ENCODE measurements around the gene WNT4. TPM values are rescaled to one million over a fixed set of nuclear protein-coding genes. Genes with fewer than 3 reads are reported as not detected.

WNT4 gene
- total RNA-seq, 1 experiment from 2014 or later = not detected

- Histone ChIP-seq H3K9me2 (replicated peaks; ENCODE audit: insufficient read depth, low read length) (no peaks in the 10 kb centered on the region), H3K4me2 (ENCODE audit: low read depth, low read length, poor library complexity, severe bottlenecking) (no peak overlapping the region), H3K4me1 (ENCODE audit: low read length) (no peaks in the 10 kb centered on the region), H3K79me2 (ENCODE audit: low read length) (peaks cover 29% of the 10 kb centered on the region), H3K36me3 (ENCODE audit: insufficient read depth, low read length) (peaks cover 12% of the 10 kb centered on the region; the same call in 1 of the 2 replicates), H3K9me3 (ENCODE audit: low read length) (no peaks in the 10 kb centered on the region), H3K4me3 (ENCODE audit: low read length) (no peak overlapping the region), H2AFZ (ENCODE audit: low read length) (no peak overlapping the region), H3K27ac (ENCODE audit: low read length) (no peak overlapping the region), H3K9ac (ENCODE audit: low read length) (no peak overlapping the region), H3K27me3 (ENCODE audit: low read length) (no peaks in the 10 kb centered on the region), H4K20me1 (ENCODE audit: insufficient read depth, low read depth, low read length) (peaks cover 13% of the 10 kb centered on the region)
- no peak for DNase-seq
These were observed 37.9 kb downstream of the WNT4 start for GRCh38 chr1:22104865-22105437.

- Histone ChIP-seq H3K9me2 (replicated peaks; ENCODE audit: insufficient read depth, low read length) (no peaks in the 10 kb centered on the region), H3K9me3 (ENCODE audit: low read length) (no peaks in the 10 kb centered on the region), H3K4me2 (ENCODE audit: low read depth, low read length, poor library complexity, severe bottlenecking) (no peak overlapping the region), H3K36me3 (ENCODE audit: insufficient read depth, low read length) (peaks cover 12% of the 10 kb centered on the region; the same call in 1 of the 2 replicates), H3K4me3 (ENCODE audit: low read length) (no peak overlapping the region), H4K20me1 (ENCODE audit: insufficient read depth, low read depth, low read length) (peaks cover 13% of the 10 kb centered on the region), H3K27me3 (ENCODE audit: low read length) (no peaks in the 10 kb centered on the region), H3K79me2 (ENCODE audit: low read length) (peaks cover 29% of the 10 kb centered on the region), H2AFZ (ENCODE audit: low read length) (no peak overlapping the region), H3K9ac (ENCODE audit: low read length) (no peak overlapping the region), H3K4me1 (ENCODE audit: low read length) (no peaks in the 10 kb centered on the region), H3K27ac (ENCODE audit: low read length) (no peak overlapping the region)
- DNase-seq = no peak
These were observed 38.8 kb downstream of the WNT4 start for GRCh38 chr1:22104094-22104493.

GRCh38 chr1:22102746-22103145 lies 40.2 kb downstream of the WNT4 start:
- Histone ChIP-seq H3K27me3 (ENCODE audit: low read length) (no peaks in the 10 kb centered on the region), H3K9me3 (ENCODE audit: low read length) (no peaks in the 10 kb centered on the region), H3K4me3 (ENCODE audit: low read length) (no peak overlapping the region), H2AFZ (ENCODE audit: low read length) (no peak overlapping the region), H4K20me1 (ENCODE audit: insufficient read depth, low read depth, low read length) (peaks cover 13% of the 10 kb centered on the region), H3K9me2 (replicated peaks; ENCODE audit: insufficient read depth, low read length) (no peaks in the 10 kb centered on the region), H3K4me2 (ENCODE audit: low read depth, low read length, poor library complexity, severe bottlenecking) (no peak overlapping the region), H3K36me3 (ENCODE audit: insufficient read depth, low read length) (peaks cover 22% of the 10 kb centered on the region; the same call in 1 of the 2 replicates), H3K27ac (ENCODE audit: low read length) (no peak overlapping the region), H3K4me1 (ENCODE audit: low read length) (no peaks in the 10 kb centered on the region), H3K9ac (ENCODE audit: low read length) (no peak overlapping the region), H3K79me2 (ENCODE audit: low read length) (peaks cover 34% of the 10 kb centered on the region)
- no peak for DNase-seq

GRCh38 chr1:22101995-22102394 lies 40.9 kb downstream of the WNT4 start:
- H3K9me2 ChIP-seq (replicated peaks; ENCODE audit: insufficient read depth, low read length) = no peaks in the 10 kb centered on the region
- no peaks in the 10 kb centered on the region for H3K27me3 ChIP-seq (ENCODE audit: low read length)
- no peak overlapping the region for H3K4me3 ChIP-seq (ENCODE audit: low read length)
- H3K27ac ChIP-seq (ENCODE audit: low read length) = no peak overlapping the region
- H3K36me3 ChIP-seq (ENCODE audit: insufficient read depth, low read length) = peaks cover 27% of the 10 kb centered on the region; the same call in 1 of the 2 replicates
- H3K9me3 ChIP-seq (ENCODE audit: low read length) = no peaks in the 10 kb centered on the region
- H3K4me1 ChIP-seq (ENCODE audit: low read length) = no peaks in the 10 kb centered on the region
- no peak overlapping the region for H3K4me2 ChIP-seq (ENCODE audit: low read depth, low read length, poor library complexity, severe bottlenecking)
- peaks cover 13% of the 10 kb centered on the region for H4K20me1 ChIP-seq (ENCODE audit: insufficient read depth, low read depth, low read length)
- no peak for DNase-seq
- no peak overlapping the region for H2AFZ ChIP-seq (ENCODE audit: low read length)
- H3K9ac ChIP-seq (ENCODE audit: low read length) = no peak overlapping the region
- H3K79me2 ChIP-seq (ENCODE audit: low read length) = peaks cover 38% of the 10 kb centered on the region

- H3K4me3 ChIP-seq (ENCODE audit: low read length) = no peak overlapping the region
- no peaks in the 10 kb centered on the region for H3K9me3 ChIP-seq (ENCODE audit: low read length)
- no peaks in the 10 kb centered on the region for H3K9me2 ChIP-seq (replicated peaks; ENCODE audit: insufficient read depth, low read length)
- DNase-seq = no peak
- peaks cover 13% of the 10 kb centered on the region for H4K20me1 ChIP-seq (ENCODE audit: insufficient read depth, low read depth, low read length)
- H3K79me2 ChIP-seq (ENCODE audit: low read length) = peaks cover 38% of the 10 kb centered on the region
- no peaks in the 10 kb centered on the region for H3K4me1 ChIP-seq (ENCODE audit: low read length)
- H3K27ac ChIP-seq (ENCODE audit: low read length) = no peak overlapping the region
- no peak overlapping the region for H3K9ac ChIP-seq (ENCODE audit: low read length)
- peaks cover 29% of the 10 kb centered on the region; the same call in 1 of the 2 replicates for H3K36me3 ChIP-seq (ENCODE audit: insufficient read depth, low read length)
- H3K27me3 ChIP-seq (ENCODE audit: low read length) = no peaks in the 10 kb centered on the region
- H2AFZ ChIP-seq (ENCODE audit: low read length) = no peak overlapping the region
- H3K4me2 ChIP-seq (ENCODE audit: low read depth, low read length, poor library complexity, severe bottlenecking) = no peak overlapping the region
These were observed 41.7 kb downstream of the WNT4 start for GRCh38 chr1:22101199-22101598.

GRCh38 chr1:22100168-22100567 lies 42.7 kb downstream of the WNT4 start:
- Histone ChIP-seq H4K20me1 (ENCODE audit: insufficient read depth, low read depth, low read length) (peaks cover 4% of the 10 kb centered on the region), H3K27ac (ENCODE audit: low read length) (no peak overlapping the region), H3K9me2 (replicated peaks; ENCODE audit: insufficient read depth, low read length) (no peaks in the 10 kb centered on the region), H3K79me2 (ENCODE audit: low read length) (peaks cover 33% of the 10 kb centered on the region), H3K9me3 (ENCODE audit: low read length) (no peaks in the 10 kb centered on the region), H3K9ac (ENCODE audit: low read length) (no peak overlapping the region), H3K4me2 (ENCODE audit: low read depth, low read length, poor library complexity, severe bottlenecking) (no peak overlapping the region), H3K27me3 (ENCODE audit: low read length) (no peaks in the 10 kb centered on the region), H3K4me3 (ENCODE audit: low read length) (no peak overlapping the region), H2AFZ (ENCODE audit: low read length) (no peak overlapping the region), H3K36me3 (ENCODE audit: insufficient read depth, low read length) (peaks cover 24% of the 10 kb centered on the region; the same call in 1 of the 2 replicates), H3K4me1 (ENCODE audit: low read length) (no peaks in the 10 kb centered on the region)
- no peak for DNase-seq

- H3K27me3 ChIP-seq (ENCODE audit: low read length) = no peaks in the 10 kb centered on the region
- H3K27ac ChIP-seq (ENCODE audit: low read length) = no peak overlapping the region
- DNase-seq = no peak
- H3K9ac ChIP-seq (ENCODE audit: low read length) = no peak overlapping the region
- H2AFZ ChIP-seq (ENCODE audit: low read length) = no peak overlapping the region
- H3K4me2 ChIP-seq (ENCODE audit: low read depth, low read length, poor library complexity, severe bottlenecking) = no peak overlapping the region
- H4K20me1 ChIP-seq (ENCODE audit: insufficient read depth, low read depth, low read length) = no peaks in the 10 kb centered on the region; the same call in 1 of the 2 replicates
- peaks cover 31% of the 10 kb centered on the region; the same call in 1 of the 2 replicates for H3K36me3 ChIP-seq (ENCODE audit: insufficient read depth, low read length)
- H3K4me1 ChIP-seq (ENCODE audit: low read length) = no peaks in the 10 kb centered on the region
- no peak overlapping the region for H3K4me3 ChIP-seq (ENCODE audit: low read length)
- no peaks in the 10 kb centered on the region for H3K9me3 ChIP-seq (ENCODE audit: low read length)
- H3K79me2 ChIP-seq (ENCODE audit: low read length) = peaks cover 40% of the 10 kb centered on the region
- H3K9me2 ChIP-seq (replicated peaks; ENCODE audit: insufficient read depth, low read length) = no peaks in the 10 kb centered on the region
These were observed 44.1 kb downstream of the WNT4 start for GRCh38 chr1:22098752-22099151.

GRCh38 chr1:22096463-22096862 lies 46.4 kb downstream of the WNT4 start:
- H3K36me3 ChIP-seq (ENCODE audit: insufficient read depth, low read length) = peaks cover 44% of the 10 kb centered on the region; the same call in 1 of the 2 replicates
- H4K20me1 ChIP-seq (ENCODE audit: insufficient read depth, low read depth, low read length) = peaks cover 8% of the 10 kb centered on the region
- H3K4me1 ChIP-seq (ENCODE audit: low read length) = peaks cover 15% of the 10 kb centered on the region

More at GRCh38 chr1:22096463-22096862, 46.4 kb downstream of the WNT4 start:
- DNase-seq = no peak
- H3K9ac ChIP-seq (ENCODE audit: low read length) = no peak overlapping the region
- H3K79me2 ChIP-seq (ENCODE audit: low read length) = peaks cover 52% of the 10 kb centered on the region
- no peaks in the 10 kb centered on the region for H3K9me3 ChIP-seq (ENCODE audit: low read length)
- H3K4me2 ChIP-seq (ENCODE audit: low read depth, low read length, poor library complexity, severe bottlenecking) = no peak overlapping the region
- no peak overlapping the region for H3K27ac ChIP-seq (ENCODE audit: low read length)
- H3K27me3 ChIP-seq (ENCODE audit: low read length) = no peaks in the 10 kb centered on the region
- H3K4me3 ChIP-seq (ENCODE audit: low read length) = no peak overlapping the region
- H2AFZ ChIP-seq (ENCODE audit: low read length) = no peak overlapping the region
- H3K9me2 ChIP-seq (replicated peaks; ENCODE audit: insufficient read depth, low read length) = no peaks in the 10 kb centered on the region
